Hematopoietic multipotent progenitor cell treated with erythropoietin and hydrocortisone succinate and interleukin-3 and kit ligand, for 8 days (in vitro differentiated cells): ENCODE measurements around the gene HSPB2.
A peak's percentile ranks its signal among the peaks of the same experiment; 100 is the strongest.
"Not testable (repeated sequence)": the region's sequence is repeated elsewhere in the genome, so short reads cannot be mapped to it uniquely, and the experiment has no call there.

Experiments used
- DNase-seq: peaks from one replicate; pipeline ENCODE4 v3.0.0-alpha.2; 2015

The HSPB2 gene

GRCh38 chr11:111916768-111917167, 4.2 kb downstream of the HSPB2 start:
- no peak for DNase-seq

GRCh38 chr11:111917312-111917711, 4.8 kb downstream of the HSPB2 start:
- no peak for DNase-seq

- no peak for DNase-seq
These were observed 5.3 kb downstream of the HSPB2 start for GRCh38 chr11:111917788-111918187.

GRCh38 chr11:111918390-111919256, 6.1 kb downstream of the HSPB2 start, which contains the start of gene C11orf52:
C11orf52 (plus strand) TSS chr11:111918913; CDS start chr11:111918973, 60 bp downstream.
- DNase-seq = no peak

GRCh38 chr11:111920908-111921307, 8.4 kb downstream of the HSPB2 start:
- no peak for DNase-seq

- DNase-seq = no peak
These were observed 9.2 kb downstream of the HSPB2 start for GRCh38 chr11:111921541-111922230.

- DNase-seq = no peak
These were observed 10.3 kb downstream of the HSPB2 start for GRCh38 chr11:111922803-111923202.

GRCh38 chr11:111923351-111923788, 10.8 kb downstream of the HSPB2 start:
- DNase-seq = no peak

- no peak for DNase-seq
These were observed 11.4 kb downstream of the HSPB2 start for GRCh38 chr11:111923951-111924350.

- DNase-seq = no peak
These were observed 13.4 kb downstream of the HSPB2 start for GRCh38 chr11:111925953-111926352.

GRCh38 chr11:111926505-111927391, 14.2 kb downstream of the HSPB2 start:
- peak; percentile 96 for DNase-seq

GRCh38 chr11:111930472-111930871, 17.9 kb downstream of the HSPB2 start:
- no peak for DNase-seq

- no peak for DNase-seq
These were observed 20.0 kb downstream of the HSPB2 start for GRCh38 chr11:111932611-111932950.

GRCh38 chr11:111933176-111933575, 20.6 kb downstream of the HSPB2 start:
- DNase-seq = not testable (repeated sequence)

GRCh38 chr11:111933872-111934271, 21.3 kb downstream of the HSPB2 start:
- DNase-seq = no peak

GRCh38 chr11:111934306-111934705, 21.8 kb downstream of the HSPB2 start:
- no peak for DNase-seq

GRCh38 chr11:111935317-111936039, 22.9 kb downstream of the HSPB2 start:
- DNase-seq = no peak

- DNase-seq = no peak
These were observed 23.6 kb downstream of the HSPB2 start for GRCh38 chr11:111936040-111936540.

GRCh38 chr11:111937461-111937769, 24.9 kb downstream of the HSPB2 start:
- no peak for DNase-seq

- no peak for DNase-seq
These were observed 25.3 kb downstream of the HSPB2 start for GRCh38 chr11:111937844-111938243.

- DNase-seq = peak; percentile 32
These were observed 26.2 kb downstream of the HSPB2 start for GRCh38 chr11:111938687-111939160.
